CD4-positive, alpha-beta memory T cell (primary cell): Measurements from ENCODE around the gene CYP4F8. TPM values are rescaled to one million over a fixed set of nuclear protein-coding genes. Genes with fewer than 3 reads are reported as not detected.

Source experiments
- CTCF ChIA-PET: fragments of 350-600 bp; sonication (Branson Sonifier 250); formaldehyde crosslinking; loops from one replicate; lab custom pipeline; 2021; ENCODE audit warnings: inconsistent platforms; ENCODE audit not compliant: partially characterized antibody; lab: Charles Lee
- POLR2A ChIA-PET: fragments of 350-600 bp; sonication (Branson Sonifier 250); formaldehyde crosslinking; loops from one replicate; lab custom pipeline; 2021; ENCODE audit not compliant: partially characterized antibody; lab: Charles Lee
- DNase-seq, 5 donors: peaks; one replicate each; pipeline versions ENCODE4 v3.0.0 to v3.0.0-alpha.2; 2020 to 2022; ENCODE audit warnings: mixed read lengths in 1 of 5
- H3K27ac ChIP-seq: one replicate; pipeline ENCODE4 v1.7.0; 2013; ENCODE audit warnings: low read depth, low read length
- H3K27me3 ChIP-seq: 2 replicates; pipeline ENCODE4 v1.7.0; 2013; ENCODE audit warnings: mild to moderate bottlenecking, low read length, moderate library complexity; ENCODE audit not compliant: insufficient read depth
- H3K36me3 ChIP-seq: 2 replicates; pipeline ENCODE4 v1.7.0; 2013; ENCODE audit warnings: mild to moderate bottlenecking, low read length, moderate library complexity; ENCODE audit not compliant: insufficient read depth
- H3K4me1 ChIP-seq: 2 replicates; pipeline ENCODE4 v1.7.0; 2013; ENCODE audit warnings: mild to moderate bottlenecking, low read length, moderate library complexity; ENCODE audit not compliant: insufficient read depth
- H3K4me3 ChIP-seq, 2 donors: one replicate each; pipeline ENCODE4 v1.7.0; 2013; ENCODE audit warnings: low read length in 2 of 2, mild to moderate bottlenecking in 1 of 2
- H3K9me3 ChIP-seq, 2 donors: one replicate each; pipeline ENCODE4 v1.7.0; 2013; ENCODE audit warnings: low read length in 2 of 2, control low read depth in 1 of 2; ENCODE audit not compliant: control insufficient read depth in 1 of 2
- H3K27ac Mint-ChIP-seq, 7 donors: one replicate each; pipeline ENCODE4 v1.8.0; 2020 to 2021; ENCODE audit warnings: mixed read lengths in 7 of 7, mild to moderate bottlenecking in 6 of 7, inconsistent platforms in 3 of 7, moderate library complexity in 3 of 7
- H3K27me3 Mint-ChIP-seq, 2 donors: one replicate each; pipeline ENCODE4 v1.8.0; 2020 to 2021; ENCODE audit warnings: mixed read lengths in 2 of 2
- H3K36me3 Mint-ChIP-seq, 2 donors: one replicate each; pipeline ENCODE4 v1.8.0; 2020 to 2021; ENCODE audit warnings: mixed read lengths in 2 of 2, inconsistent platforms in 1 of 2, mild to moderate bottlenecking in 1 of 2
- H3K4me1 Mint-ChIP-seq, 4 donors: one replicate each; pipeline ENCODE4 v1.8.0; 2020 to 2021; ENCODE audit warnings: mixed read lengths in 4 of 4, mild to moderate bottlenecking in 1 of 4
- H3K4me3 Mint-ChIP-seq, 8 donors: one replicate each; pipeline ENCODE4 v1.8.0; 2020 to 2021; ENCODE audit warnings: mixed read lengths in 8 of 8, mild to moderate bottlenecking in 7 of 8, moderate library complexity in 6 of 8, inconsistent platforms in 3 of 8
- H3K9me3 Mint-ChIP-seq, 8 donors: one replicate each; pipeline ENCODE4 v1.8.0; 2020 to 2021; ENCODE audit warnings: mixed read lengths in 8 of 8, mild to moderate bottlenecking in 5 of 8, inconsistent platforms in 3 of 8, moderate library complexity in 1 of 8
- intact Hi-C: fragments of 100-400 bp; cut with micrococcal nuclease; formaldehyde crosslinking; loops from one replicate; pipeline ENCODE4 v1.15.1; 2023
- polyA plus RNA-seq, 2 donors: library from polyadenylated mRNA; unstranded; fragments of 300-500 nt; fragmentation: Illumina TruSeq; gene quantifications; one replicate each; pipeline ENCODE4 v1.2.3, GENCODE V29; 2021
- total RNA-seq, 2 experiments: library from RNA; stranded (reverse); gene quantifications; one replicate each; pipeline ENCODE4 v1.2.3, GENCODE V29; 2021

The CYP4F8 gene
- total and polyA plus RNA-seq, 4 experiments from 2014 or later, result not detected

GRCh38 chr19:15639596-15639995 is 24.6 kb downstream of the CYP4F8 start:
- POLR2A ChIA-PET, result no interaction called here
- H3K36me3 ChIP-seq, result no peaks in the 10 kb centered on the region
- no peaks in the 10 kb centered on the region for H3K27me3 ChIP-seq
- H3K27ac ChIP-seq, result no peak overlapping the region
- no peaks in the 10 kb centered on the region for H3K9me3 ChIP-seq
- Mint-ChIP-seq H3K27ac (no peak overlapping the region), H3K36me3 (no peaks in the 10 kb centered on the region), H3K4me1 (peaks cover 0 to 5% (median under 1%) of the 10 kb centered on the region in 4 donors), H3K4me3 (no peak overlapping the region), H3K27me3 (peaks cover 11% of the 10 kb centered on the region in 2 donors), H3K9me3 (no peaks in the 10 kb centered on the region)
- no peak overlapping the region for H3K4me3 ChIP-seq
- CTCF ChIA-PET, result no interaction called here
- no peak for DNase-seq
- intact Hi-C loops, result no loop called here
- H3K4me1 ChIP-seq, result no peaks in the 10 kb centered on the region

DNA sequence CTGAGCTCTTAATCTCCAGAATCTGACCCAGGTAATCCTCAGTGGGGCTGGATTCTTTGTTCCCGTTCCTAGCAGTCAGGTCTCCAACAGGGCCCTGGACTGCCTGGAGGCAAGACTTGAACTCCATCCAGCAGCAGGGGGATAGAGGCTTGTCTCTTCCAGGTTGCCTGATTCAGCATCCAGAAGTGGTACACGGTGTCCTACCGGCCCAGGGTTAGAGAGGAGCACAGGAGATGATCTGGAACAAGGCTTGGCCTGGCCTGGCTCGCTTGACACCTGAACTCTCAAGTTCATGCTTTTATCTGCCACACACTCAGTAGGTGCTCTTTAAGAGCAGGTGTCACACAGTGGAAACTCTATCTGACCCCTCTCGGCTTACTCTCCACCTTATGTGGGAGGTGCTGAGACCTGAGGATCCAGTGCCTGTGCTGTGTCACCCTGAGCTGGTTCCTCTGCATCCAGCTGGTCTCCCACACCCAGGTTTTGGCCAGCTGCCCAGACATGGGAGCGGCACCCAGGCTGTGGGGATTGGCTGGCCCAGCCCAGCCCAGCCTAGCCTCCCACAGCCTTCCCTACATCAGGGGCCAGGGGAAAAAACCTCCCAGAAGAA is 25.4 kb downstream of the CYP4F8 start, which contains the start of gene CYP4F3:
Gene CYP4F3, plus strand, starts transcription at position 604 of the 610 bp plus-strand sequence. CDS start 519 bp downstream, outside the sequence.
- ChIA-PET POLR2A (no interaction called here), CTCF (no interaction called here)
- H3K4me3 Mint-ChIP-seq, result no peak within 1 kb of the TSS
- H3K9me3 Mint-ChIP-seq, result peaks cover 0 to 2% (median 0%) of the 10 kb centered on the region in 8 donors
- peaks cover 0 to 5% (median under 1%) of the 10 kb centered on the region in 4 donors for H3K4me1 Mint-ChIP-seq
- H3K27me3 ChIP-seq, result no peaks in the 10 kb centered on the region
- no peaks in the 10 kb centered on the region for H3K9me3 ChIP-seq
- intact Hi-C loops, result no loop called here
- no peak within 1 kb of the TSS for H3K4me3 ChIP-seq
- H3K4me1 ChIP-seq, result no peaks in the 10 kb centered on the region
- H3K27me3 Mint-ChIP-seq, result peaks cover 10 to 11% of the 10 kb centered on the region in 2 donors
- no peaks in the 10 kb centered on the region for H3K36me3 Mint-ChIP-seq
- H3K27ac Mint-ChIP-seq, result no peak within 1 kb of the TSS
- H3K36me3 ChIP-seq, result no peaks in the 10 kb centered on the region
- no peak within 1 kb of the TSS for H3K27ac ChIP-seq
- no peak for DNase-seq

DNA sequence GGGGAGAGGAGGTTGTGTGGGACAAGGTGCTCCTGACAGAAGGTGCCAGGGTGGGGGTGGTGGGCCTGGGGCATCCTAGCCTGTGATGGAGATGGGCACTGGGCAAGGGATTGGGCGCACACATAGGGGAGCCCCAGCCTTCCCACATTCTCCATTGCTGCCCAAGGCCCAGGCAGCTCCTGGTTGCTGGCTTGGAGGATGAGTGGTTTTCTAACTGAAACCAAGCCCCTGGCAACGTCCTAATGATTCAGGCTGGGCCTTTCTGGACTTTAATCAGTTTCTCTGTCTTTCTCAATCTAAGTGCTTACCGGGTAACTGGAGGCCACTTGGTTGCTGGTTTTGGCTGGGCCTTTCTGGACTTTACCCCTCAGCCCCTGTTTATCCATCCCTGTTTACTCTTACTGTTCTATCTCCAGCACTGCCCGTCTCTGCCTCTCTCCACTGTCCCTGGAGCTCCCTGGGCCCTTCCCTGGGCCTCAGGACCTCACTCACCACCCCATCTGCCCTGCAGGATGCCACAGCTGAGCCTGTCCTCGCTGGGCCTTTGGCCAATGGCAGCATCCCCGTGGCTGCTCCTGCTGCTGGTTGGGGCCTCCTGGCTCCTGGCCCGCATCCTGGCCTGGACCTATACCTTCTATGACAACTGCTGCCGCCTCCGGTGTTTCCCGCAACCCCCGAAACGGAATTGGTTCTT is 26.0 kb downstream of the CYP4F8 start:
- CTCF ChIA-PET, result no interaction called here
- Histone ChIP-seq H3K27me3 (no peaks in the 10 kb centered on the region), H3K4me1 (no peaks in the 10 kb centered on the region), H3K9me3 (no peaks in the 10 kb centered on the region), H3K36me3 (no peaks in the 10 kb centered on the region), H3K4me3 (no peak overlapping the region), H3K27ac (no peak overlapping the region)
- Mint-ChIP-seq H3K4me3 (no peak overlapping the region), H3K27ac (no peak overlapping the region), H3K27me3 (peaks cover 10 to 13% of the 10 kb centered on the region in 2 donors), H3K4me1 (peaks cover 0 to 5% (median under 1%) of the 10 kb centered on the region in 4 donors), H3K9me3 (peaks cover 0 to 2% (median 0%) of the 10 kb centered on the region in 8 donors), H3K36me3 (no peaks in the 10 kb centered on the region)
- POLR2A ChIA-PET, result no interaction called here
- DNase-seq, result no peak
- intact Hi-C loops, result no loop called here

GRCh38 chr19:15641901-15642491 is 27.0 kb downstream of the CYP4F8 start:
- intact Hi-C loops, result no loop called here
- H3K36me3 Mint-ChIP-seq, result no peaks in the 10 kb centered on the region

GRCh38 chr19:15642807-15643206 is 27.8 kb downstream of the CYP4F8 start:
- Mint-ChIP-seq H3K9me3 (peaks cover 0 to 3% (median 0%) of the 10 kb centered on the region in 8 donors), H3K36me3 (no peaks in the 10 kb centered on the region), H3K27me3 (peaks cover 11 to 16% of the 10 kb centered on the region in 2 donors), H3K4me3 (no peak overlapping the region), H3K4me1 (peaks cover 0 to 5% (median under 1%) of the 10 kb centered on the region in 4 donors), H3K27ac (no peak overlapping the region)
- POLR2A ChIA-PET, result no interaction called here
- no peaks in the 10 kb centered on the region for H3K9me3 ChIP-seq
- H3K36me3 ChIP-seq, result no peaks in the 10 kb centered on the region
- no peaks in the 10 kb centered on the region for H3K4me1 ChIP-seq
- H3K27me3 ChIP-seq, result no peaks in the 10 kb centered on the region
- intact Hi-C loops, result no loop called here
- H3K4me3 ChIP-seq, result no peak overlapping the region
- no peak for DNase-seq
- CTCF ChIA-PET, result no interaction called here
- H3K27ac ChIP-seq, result no peak overlapping the region

More at GRCh38 chr19:15641901-15642491, 27.0 kb downstream of the CYP4F8 start:
- ChIA-PET POLR2A (no interaction called here), CTCF (no interaction called here)
- H3K4me1 Mint-ChIP-seq, result peaks cover 0 to 5% (median under 1%) of the 10 kb centered on the region in 4 donors
- H3K27me3 ChIP-seq, result no peaks in the 10 kb centered on the region
- H3K4me1 ChIP-seq, result no peaks in the 10 kb centered on the region
- no peak overlapping the region for H3K4me3 Mint-ChIP-seq
- H3K27me3 Mint-ChIP-seq, result peaks cover 13 to 16% of the 10 kb centered on the region in 2 donors
- peaks cover 0 to 3% (median 0%) of the 10 kb centered on the region in 8 donors for H3K9me3 Mint-ChIP-seq
- no peaks in the 10 kb centered on the region for H3K9me3 ChIP-seq
- H3K36me3 ChIP-seq, result no peaks in the 10 kb centered on the region
- DNase-seq, result no peak
- no peak overlapping the region for H3K27ac Mint-ChIP-seq
- H3K4me3 ChIP-seq, result no peak overlapping the region
- no peak overlapping the region for H3K27ac ChIP-seq

DNA sequence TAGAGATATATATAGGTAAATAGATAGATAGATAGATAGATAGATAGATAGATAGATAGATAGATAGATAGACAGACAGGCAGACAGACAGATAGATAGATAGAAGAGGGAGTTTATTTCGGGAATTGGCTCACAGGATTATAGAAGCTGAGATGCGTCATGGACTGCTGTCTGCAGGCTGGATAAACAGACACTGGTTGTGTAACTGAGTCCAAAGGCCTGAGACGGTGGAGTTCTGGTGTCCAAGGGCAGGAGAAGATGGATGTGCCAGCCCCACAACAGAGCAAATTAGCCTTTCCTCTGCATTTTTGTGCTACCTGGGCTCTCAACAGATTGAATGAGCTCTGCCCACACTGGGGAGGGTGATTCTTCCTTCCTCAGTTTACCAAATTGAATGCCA is 28.4 kb downstream of the CYP4F8 start:
- no peaks in the 10 kb centered on the region for H3K36me3 ChIP-seq
- H3K27ac Mint-ChIP-seq, result no peak overlapping the region
- no peak overlapping the region for H3K27ac ChIP-seq
- ChIA-PET CTCF (no interaction called here), POLR2A (no interaction called here)
- H3K36me3 Mint-ChIP-seq, result no peaks in the 10 kb centered on the region
- intact Hi-C loops, result no loop called here
- H3K4me1 Mint-ChIP-seq, result peaks cover 0 to 5% (median under 1%) of the 10 kb centered on the region in 4 donors
- no peak overlapping the region for H3K4me3 ChIP-seq
- H3K9me3 Mint-ChIP-seq, result peaks cover 0 to 3% (median 0%) of the 10 kb centered on the region in 8 donors
- no peak for DNase-seq
- peaks cover 11 to 16% of the 10 kb centered on the region in 2 donors for H3K27me3 Mint-ChIP-seq
- H3K27me3 ChIP-seq, result no peaks in the 10 kb centered on the region
- H3K9me3 ChIP-seq, result no peaks in the 10 kb centered on the region
- H3K4me3 Mint-ChIP-seq, result no peak overlapping the region
- H3K4me1 ChIP-seq, result no peaks in the 10 kb centered on the region

GRCh38 chr19:15644066-15644741 is 29.2 kb downstream of the CYP4F8 start:
- POLR2A ChIA-PET, result no interaction called here
- no peak overlapping the region for H3K4me3 Mint-ChIP-seq

More at GRCh38 chr19:15644066-15644741, 29.2 kb downstream of the CYP4F8 start:
- Mint-ChIP-seq H3K27me3 (peaks cover 11 to 14% of the 10 kb centered on the region in 2 donors), H3K9me3 (peaks cover 0 to 3% (median 0%) of the 10 kb centered on the region in 8 donors), H3K27ac (peak overlapping the region in 1 of 7 donors; percentile 54), H3K36me3 (no peaks in the 10 kb centered on the region), H3K4me1 (peaks cover 0 to 5% (median under 1%) of the 10 kb centered on the region in 4 donors)
- Histone ChIP-seq H3K4me1 (no peaks in the 10 kb centered on the region), H3K36me3 (no peaks in the 10 kb centered on the region), H3K27ac (no peak overlapping the region), H3K27me3 (no peaks in the 10 kb centered on the region), H3K4me3 (no peak overlapping the region), H3K9me3 (no peaks in the 10 kb centered on the region)
- intact Hi-C loops, result no loop called here
- no peak for DNase-seq
- CTCF ChIA-PET, result no interaction called here
